Epithelial cell of esophagus (primary cell): Measurements from ENCODE around the gene MFSD11.
"Not testable (repeated sequence)": the region's sequence is repeated elsewhere in the genome, so short reads cannot be mapped to it uniquely, and the experiment has no call there.

Experiments
- DNase-seq: peaks from one replicate; pipeline ENCODE4 v3.0.0; 2010; ENCODE audit warnings: low read depth
- H3K4me3 ChIP-seq: 2 replicates; pipeline ENCODE4 v1.5.1; 2011; ENCODE audit warnings: mild to moderate bottlenecking, low read length, control low read depth
- TF ChIP-seq, protein P1 (sequence below): IDR thresholded peaks from 2 replicates; pipeline ENCODE4 v1.5.1; 2011; ENCODE audit warnings: low read depth, mild to moderate bottlenecking, low read length, control low read depth, inconsistent platforms; ENCODE audit not compliant: insufficient read depth; ENCODE audit errors: missing control alignments

MFSD11 gene

DNA sequence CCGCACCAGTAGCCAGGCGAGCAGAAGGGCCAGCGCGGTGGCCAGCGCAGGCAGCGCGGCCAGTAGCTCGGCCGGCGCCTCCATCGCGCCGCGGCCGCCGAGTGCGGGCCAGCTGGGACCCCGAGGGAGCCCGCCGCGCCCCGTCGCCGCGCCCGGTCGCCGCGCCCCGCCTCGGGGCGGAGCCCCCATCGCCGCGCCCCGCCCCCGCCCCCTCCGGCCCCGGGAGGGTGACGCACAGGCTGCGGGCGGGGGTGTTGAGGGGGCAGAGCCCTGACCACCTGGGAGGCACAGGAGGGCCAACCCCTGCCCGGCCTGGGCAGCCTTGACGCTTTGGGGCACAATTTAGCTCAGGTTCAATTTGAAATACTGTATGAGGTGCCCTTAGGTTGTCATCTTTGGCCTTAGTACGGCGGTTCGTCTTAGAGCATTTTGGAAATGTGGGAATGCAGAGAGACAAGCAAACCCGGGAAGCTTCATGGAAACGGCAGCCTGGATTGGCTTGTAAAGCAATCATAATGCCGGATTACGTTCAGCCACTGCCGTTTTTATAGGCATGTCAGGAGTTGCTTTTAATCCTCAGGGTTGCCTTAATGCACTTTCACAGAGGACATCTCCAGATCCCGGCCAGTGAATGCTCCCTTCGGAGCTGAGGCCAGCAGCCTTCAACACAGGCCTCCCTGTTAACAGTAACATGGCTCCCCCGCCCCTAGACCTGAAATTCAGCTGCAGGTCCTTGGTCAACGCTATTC, 26.9 kb upstream of the MFSD11 start, which contains the start of gene MXRA7:
Gene MXRA7 (minus strand): TSS at position 103 of the 749 bp plus-strand sequence. CDS start 19 bp downstream, at position 84.
- TF ChIP-seq, protein P1, sequence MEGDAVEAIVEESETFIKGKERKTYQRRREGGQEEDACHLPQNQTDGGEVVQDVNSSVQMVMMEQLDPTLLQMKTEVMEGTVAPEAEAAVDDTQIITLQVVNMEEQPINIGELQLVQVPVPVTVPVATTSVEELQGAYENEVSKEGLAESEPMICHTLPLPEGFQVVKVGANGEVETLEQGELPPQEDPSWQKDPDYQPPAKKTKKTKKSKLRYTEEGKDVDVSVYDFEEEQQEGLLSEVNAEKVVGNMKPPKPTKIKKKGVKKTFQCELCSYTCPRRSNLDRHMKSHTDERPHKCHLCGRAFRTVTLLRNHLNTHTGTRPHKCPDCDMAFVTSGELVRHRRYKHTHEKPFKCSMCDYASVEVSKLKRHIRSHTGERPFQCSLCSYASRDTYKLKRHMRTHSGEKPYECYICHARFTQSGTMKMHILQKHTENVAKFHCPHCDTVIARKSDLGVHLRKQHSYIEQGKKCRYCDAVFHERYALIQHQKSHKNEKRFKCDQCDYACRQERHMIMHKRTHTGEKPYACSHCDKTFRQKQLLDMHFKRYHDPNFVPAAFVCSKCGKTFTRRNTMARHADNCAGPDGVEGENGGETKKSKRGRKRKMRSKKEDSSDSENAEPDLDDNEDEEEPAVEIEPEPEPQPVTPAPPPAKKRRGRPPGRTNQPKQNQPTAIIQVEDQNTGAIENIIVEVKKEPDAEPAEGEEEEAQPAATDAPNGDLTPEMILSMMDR, result no peak
- peak within 1 kb of the TSS; percentile 49 for H3K4me3 ChIP-seq
- DNase-seq, result peak; percentile 67

DNA sequence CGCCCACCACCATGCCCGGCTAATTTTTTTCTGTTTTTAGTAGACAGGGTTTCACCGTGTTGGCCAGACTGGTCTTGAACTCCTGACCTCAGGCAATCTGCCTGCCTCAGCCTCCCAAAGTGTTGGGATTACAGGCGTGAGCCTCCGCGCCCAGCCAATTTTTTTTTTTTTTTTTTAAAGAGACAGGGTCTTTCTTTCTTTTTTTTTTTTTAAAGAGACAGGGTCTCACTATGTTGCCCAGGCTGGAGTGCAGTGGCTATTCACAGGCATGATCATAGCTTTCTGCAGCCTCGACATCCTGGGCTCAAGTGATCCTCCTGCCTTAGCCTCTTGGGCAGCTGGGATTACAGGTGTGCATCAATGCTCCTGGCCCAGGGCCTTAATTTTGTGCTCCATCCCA, 25.6 kb upstream of the MFSD11 start:
- DNase-seq, H3K4me3 ChIP-seq: not testable (repeated sequence)

DNA sequence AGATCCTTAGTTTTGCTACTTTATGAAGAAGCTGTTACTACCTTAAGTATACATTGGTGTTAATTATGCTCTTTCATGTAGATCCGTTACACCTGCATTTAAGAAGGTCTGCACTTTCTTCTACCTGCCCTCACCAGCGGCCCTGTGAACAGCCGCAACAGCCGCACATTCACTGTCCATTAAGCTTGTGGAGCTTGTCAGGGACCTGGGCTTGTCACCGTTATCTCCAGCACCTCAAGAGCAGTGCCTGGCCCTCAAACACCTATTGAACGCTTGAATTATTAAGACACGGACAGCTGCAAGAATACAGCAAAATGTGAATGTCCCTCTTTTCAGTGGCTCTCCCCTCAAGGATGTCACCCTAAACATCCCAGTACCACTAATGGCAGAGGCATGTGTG, 24.2 kb upstream of the MFSD11 start:
- DNase-seq, result no peak
- no peak overlapping the region for H3K4me3 ChIP-seq
- TF ChIP-seq, protein P1, result no peak

DNA sequence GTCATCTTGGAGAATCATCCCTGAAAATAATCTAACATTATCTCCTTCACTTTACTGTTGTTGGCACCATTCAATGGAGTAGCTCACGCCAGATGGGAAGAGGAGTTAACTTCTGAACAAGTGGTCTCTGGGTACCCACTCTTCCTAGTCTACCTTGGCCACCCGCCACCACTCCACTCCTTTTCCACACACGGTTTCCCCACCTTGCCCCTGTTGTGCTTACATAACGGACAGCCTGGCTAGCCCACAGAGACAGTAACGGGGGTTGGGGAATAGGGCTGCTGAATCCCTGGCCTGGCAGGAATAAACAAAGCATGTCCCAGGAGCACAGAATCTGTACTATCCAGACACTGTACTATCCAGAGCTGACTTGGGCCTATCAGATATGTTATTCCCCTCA, 23.6 kb upstream of the MFSD11 start:
- no peak overlapping the region for H3K4me3 ChIP-seq
- TF ChIP-seq, protein P1, result no peak
- no peak for DNase-seq

DNA sequence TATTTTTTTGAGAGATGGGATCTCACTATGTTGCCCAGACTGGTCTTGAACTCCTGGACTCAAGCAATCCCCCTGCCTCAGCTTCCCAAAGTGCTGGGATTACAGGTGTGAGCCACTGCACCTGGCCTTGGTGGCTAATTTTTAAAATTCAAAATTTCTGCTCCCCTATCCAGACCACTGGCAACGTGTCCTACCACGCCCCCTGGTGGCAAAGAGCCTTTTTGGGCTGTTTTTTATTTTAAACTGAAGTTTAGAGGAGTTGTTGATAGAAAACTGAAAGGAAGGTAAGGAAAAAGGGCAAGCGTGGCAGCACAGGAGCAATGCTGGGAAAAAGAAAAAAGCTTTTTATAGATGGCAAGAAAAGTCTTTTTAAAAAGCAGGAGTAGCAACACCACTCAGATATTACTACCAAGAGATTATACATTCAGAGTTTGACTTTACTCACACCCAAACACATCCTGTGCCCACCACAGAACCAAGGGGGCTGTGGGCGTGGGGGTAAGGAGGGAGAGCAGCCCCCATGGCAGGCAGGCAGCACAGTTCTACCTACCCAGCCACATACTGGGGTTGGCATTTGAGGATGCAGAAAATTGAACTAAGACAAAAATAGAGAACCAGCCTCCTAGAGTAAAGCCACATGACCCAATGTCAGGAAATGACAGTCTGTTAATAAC, 23.0 kb upstream of the MFSD11 start:
- H3K4me3 ChIP-seq, result no peak overlapping the region
- peak; percentile 48 for DNase-seq
- TF ChIP-seq, protein P1, result peak; percentile 82

DNA sequence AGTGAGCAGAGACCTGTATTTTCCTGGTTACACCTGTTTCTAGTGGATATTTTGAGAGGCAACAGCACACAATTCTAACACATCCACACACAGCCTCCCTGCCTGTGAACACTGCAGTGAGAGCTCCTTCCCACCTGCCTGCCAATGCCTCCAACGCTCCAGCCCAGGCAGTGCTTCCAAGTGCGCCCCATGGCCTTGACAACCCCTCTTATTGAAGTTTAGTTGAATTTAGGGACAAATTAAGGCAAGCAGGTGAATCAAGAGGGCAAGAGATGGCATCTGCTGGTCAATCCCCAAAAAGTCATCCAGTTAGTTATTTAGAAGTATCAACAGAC, 22.5 kb upstream of the MFSD11 start:
- TF ChIP-seq, protein P1, result no peak
- no peak for DNase-seq
- H3K4me3 ChIP-seq, result no peak overlapping the region

DNA sequence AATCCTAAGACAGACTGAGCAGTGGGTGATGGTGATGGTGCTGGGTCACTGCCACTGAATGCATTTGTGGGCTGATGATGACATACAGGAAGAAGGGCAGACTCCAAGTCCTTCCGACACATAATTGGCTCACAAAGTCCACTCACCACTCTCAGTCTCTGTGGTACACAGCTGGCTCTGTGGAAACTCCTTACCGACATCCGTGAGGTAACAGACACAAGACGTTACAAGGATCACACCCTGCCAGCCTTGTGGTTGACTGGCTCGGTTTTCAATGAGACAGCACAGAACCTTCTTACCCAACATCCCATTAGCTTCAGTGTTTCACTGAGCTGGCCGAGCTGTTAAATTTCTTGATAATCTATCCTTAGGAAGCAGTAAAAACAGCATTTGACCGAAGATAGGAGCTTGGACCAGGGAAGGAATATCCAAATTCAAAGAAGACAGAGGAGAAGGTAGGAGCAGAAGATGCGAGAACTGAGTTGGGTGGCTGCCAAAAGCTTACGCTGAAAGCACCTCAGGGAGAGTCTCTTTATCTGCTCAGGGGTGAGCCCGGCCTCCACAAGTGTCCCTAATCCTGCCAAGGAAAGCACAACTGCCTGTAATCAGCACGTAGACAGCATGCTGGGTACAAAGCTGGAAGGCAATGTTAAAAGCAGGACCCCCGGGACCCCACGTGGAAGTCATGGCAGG, 21.6 kb upstream of the MFSD11 start:
- H3K4me3 ChIP-seq, result no peak overlapping the region
- peak; percentile 97 for DNase-seq
- TF ChIP-seq, protein P1, result no peak
